HG03045 (cell line): ENCODE data around the gene CEND1.

Experiments
- ATAC-seq: cut with Tn5 transposase; IDR thresholded peaks from one replicate; pipeline ENCODE4 v1.9.1; 2021; ENCODE audit warnings: mild to moderate bottlenecking, moderate library complexity; ENCODE audit not compliant: unreplicated experiment

Gene CEND1

DNA sequence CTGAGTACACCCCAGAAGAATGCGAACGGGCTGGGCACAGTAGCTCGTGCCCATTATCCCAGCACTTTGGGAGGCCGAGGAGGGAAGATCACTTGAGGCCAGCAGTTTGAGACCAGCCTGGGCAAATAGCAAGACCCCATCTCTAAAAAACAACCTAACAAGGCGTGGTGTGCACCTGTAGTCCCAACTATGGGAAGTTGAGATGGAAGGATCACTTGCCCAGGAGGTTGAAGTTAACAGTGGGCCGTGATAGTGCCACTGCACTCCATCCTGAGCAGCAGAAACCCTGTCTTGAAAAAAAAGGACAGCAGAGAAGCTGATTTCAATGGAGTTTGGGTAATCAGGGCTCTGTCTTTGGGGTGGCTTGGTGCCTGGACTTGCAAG is 23.2 kb upstream of the CEND1 start:
- ATAC-seq = no peak

DNA sequence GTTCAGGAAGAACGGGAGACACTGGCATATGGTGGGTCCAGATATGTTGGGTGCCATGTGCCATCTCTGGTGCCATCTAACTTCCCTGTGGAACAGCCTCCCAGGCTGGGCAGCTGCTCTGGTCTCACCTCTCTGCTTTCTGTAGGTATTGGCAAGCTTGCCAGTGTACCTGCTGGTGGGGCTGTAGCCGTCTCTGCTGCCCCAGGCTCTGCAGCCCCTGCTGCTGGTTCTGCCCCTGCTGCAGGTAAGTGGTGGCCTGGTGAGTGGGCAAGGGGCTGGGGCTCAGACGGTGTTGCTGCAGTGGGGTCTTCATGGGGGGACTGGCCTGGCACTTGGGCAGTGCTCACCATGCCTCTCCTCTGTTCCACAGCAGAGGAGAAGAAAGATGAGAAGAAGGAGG is 22.5 kb upstream of the CEND1 start:
- ATAC-seq = no peak

DNA sequence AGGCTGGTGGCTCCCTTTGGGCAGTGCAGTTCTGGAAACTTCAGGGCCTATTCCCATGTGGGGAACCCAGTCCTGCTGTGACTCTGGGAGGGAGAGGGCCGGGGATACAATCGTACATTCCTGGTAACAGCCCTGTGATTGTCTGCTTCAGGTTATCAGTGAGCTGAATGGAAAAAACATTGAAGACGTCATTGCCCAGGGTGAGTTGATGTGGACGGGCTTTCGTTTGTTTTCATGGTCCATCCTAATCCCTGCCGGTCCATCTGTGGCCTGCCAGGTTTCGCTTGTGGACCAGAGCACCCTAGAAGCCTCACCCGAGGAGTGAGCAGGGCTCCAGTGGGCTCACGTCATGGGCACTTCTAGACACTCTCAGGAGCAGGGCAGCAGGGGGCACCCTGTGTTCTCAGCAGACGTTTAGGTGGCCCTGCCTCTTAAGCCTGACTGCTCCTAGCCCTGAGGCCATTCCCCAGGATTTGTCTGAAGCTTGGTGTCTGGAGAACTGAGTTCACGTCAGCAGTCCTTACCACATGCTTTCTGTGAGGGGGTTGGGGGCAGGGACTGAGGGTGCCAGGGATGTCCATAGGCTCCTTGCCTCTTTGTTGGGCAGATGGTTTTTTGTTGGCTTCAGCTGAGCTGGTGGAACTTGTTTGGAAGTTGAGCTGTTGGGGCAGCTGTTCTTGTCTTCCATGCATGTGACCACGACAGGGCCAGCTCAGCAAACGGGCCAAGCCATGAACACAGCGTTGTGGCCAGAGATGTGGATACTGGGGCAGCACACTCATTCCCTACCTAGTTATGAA is 21.8 kb upstream of the CEND1 start:
- ATAC-seq = no peak

DNA sequence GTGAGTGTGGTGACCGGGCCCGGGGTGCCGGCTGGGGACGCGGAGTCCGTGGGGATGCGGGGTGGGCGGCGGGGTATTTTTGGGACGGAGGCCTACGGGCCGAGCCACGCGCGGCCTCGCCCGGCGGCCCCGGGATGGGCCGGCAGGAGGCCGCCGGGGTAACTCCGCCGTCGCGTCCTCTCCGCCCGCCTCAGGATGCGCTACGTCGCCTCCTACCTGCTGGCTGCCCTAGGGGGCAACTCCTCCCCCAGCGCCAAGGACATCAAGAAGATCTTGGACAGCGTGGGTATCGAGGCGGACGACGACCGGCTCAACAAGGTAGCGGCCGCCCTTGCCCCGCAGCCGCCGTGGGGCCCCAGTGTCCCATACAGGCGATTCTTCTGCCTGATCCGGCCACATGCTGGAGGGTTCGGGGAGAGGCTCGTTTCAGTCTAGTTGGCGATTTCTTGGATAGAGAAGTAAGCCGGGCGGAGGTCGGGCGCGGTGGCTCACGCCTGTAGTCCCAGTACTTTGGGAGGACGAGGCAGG is 20.2 kb upstream of the CEND1 start:
- peak; percentile 8 for ATAC-seq

DNA sequence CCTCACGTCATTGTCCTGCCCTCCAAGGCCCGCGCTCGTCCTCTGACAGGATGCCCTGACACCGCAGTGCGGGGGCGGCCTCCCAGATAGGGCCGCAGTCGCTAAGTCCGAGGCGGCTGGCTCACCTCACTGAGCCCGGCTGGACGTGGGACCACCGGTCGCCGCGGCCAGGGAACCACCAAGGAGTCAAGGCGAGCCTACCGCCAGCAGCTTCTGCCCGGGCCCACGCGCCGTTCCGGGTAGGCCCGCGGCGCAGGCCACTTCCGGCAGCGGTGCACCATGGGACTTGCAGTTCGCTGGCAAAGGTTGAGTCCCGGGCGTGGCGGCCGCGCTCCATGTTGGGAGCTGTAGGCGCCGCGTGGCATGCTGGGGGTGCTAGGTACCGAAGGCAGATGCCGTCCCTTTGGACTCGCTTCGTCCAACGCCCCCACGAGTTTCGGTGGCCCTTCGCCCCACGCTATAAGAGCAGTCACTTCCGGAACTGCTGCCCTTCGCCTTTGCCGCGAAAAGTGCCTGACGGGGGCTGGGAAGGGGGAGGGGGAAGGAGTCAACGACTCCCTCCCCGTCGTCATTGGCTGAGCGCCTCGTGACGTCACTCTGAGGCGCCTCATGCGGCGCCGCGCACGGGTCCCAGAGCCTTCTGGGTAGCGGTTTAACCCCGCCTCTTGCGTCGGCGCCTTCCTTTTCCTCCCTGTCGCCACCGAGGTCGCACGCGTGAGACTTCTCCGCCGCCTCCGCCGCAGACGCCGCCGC is 19.6 kb upstream of the CEND1 start, which contains the start of gene RPLP2:
TSS of gene RPLP2 (plus strand) at position 681 of the 753 bp plus-strand sequence. CDS start 268 bp downstream, outside the sequence.
- ATAC-seq = peak; percentile 71

DNA sequence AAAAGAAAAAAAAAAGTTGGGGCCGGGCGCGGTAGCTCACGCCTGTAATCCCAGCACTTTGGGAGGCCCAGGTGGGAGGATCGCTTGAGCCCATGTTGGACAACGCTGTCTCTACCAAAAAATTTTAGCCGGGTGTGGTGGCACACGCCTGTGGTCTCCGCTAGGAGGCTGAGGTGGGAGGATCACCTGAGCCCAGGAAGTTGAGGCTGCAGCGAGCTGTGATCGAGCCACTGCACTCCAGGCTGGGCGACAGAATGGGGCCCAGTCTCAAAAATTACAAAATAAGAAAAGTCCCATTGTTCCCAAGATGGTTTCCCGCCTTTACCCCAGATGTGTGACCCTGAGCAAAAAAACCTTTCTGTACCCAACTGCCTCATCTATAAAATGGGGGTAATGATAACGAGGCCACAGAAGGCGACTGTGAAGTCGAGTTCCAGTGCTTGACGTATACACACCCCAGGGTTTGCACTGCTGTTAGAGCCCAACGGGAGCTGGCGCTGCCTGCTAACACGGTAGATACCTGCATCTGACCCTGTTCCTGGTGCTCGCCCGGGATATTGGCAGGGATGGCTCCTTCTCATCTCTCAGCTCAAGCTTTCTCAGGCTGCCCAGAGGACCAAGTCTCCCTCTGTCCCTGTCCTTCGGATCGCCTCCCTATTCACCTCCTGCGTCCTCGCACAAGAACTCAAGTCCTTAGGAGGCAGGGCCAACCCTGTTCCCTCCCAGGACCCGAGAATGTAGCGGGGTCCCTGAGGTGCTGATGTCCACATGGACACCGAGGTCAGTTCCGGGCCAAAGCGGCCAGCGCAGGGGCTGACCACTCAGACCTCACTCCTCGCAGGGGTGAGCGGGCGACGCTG is 18.8 kb upstream of the CEND1 start:
- ATAC-seq = no peak

DNA sequence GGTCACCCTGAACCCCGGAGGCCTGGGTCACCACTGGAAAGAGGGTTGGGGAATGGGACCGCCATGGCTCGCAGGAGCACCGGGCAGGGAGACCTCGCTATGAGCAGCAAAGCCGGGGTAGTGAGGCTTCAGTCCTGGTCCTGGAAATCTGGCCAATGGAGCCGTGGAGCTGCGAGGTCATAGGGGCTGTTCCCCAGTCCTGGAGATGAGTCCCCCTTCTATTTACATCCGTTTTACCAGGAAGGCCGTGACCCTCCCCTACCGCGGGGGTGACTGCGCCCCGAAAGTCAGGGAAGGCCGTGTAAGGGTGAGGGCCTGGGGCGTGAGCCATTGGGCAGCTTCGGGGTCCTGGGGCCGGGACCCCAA is 14.7 kb upstream of the CEND1 start:
- no peak for ATAC-seq

DNA sequence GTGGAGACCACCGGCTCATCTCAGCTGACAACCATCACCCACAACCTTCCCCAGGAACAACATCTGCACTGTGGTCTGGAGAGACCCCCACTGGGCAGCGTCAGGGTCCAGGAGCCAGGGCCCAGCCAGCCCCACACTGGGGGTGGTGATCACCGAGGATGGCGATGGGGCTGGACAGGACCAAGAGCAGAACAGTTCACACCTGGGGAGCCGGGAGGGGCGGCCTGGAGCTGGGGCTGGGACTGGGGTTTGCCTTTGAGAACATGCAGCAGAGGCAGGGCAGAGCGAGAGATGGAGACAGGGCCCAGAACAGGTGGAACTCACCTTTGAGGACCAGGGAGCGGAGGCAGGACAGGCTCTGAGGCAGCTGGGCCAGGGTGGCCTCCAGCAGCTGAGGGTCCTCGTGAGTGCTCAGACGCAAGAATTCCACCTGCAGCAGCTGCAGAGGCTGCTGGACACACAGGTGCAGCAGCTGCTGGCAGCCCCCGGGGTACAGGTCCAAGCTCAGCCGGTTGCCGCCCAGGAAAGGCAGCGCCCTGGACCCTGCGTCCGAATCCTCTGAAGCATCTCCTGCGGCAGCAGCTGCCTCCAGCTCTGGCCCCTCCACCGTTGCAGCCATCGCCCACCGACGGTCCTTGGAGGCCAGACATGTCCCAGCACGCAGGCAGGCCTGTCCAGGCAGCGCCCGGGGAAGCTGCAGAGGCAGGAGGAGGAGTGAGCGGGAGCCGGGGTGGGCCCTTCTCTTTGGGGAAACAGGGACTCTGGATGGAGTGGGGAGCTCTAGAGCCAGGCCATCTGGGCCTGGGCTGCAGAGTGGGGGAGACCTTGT is 14.1 kb upstream of the CEND1 start:
- ATAC-seq = no peak

DNA sequence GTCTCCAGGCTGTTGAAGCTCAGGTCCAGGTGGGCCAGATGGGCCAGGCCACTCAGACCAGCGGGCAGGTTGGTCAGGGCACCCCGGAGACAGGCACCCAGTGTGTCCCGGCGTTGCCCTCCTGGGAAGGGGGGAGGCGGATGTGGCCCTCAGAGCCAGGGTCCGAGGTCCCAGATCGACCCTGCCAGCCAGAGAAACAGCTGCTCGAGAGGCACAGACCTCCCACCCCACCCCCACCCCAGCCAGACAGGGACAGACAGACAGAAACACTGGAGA is 13.5 kb upstream of the CEND1 start:
- no peak for ATAC-seq

DNA sequence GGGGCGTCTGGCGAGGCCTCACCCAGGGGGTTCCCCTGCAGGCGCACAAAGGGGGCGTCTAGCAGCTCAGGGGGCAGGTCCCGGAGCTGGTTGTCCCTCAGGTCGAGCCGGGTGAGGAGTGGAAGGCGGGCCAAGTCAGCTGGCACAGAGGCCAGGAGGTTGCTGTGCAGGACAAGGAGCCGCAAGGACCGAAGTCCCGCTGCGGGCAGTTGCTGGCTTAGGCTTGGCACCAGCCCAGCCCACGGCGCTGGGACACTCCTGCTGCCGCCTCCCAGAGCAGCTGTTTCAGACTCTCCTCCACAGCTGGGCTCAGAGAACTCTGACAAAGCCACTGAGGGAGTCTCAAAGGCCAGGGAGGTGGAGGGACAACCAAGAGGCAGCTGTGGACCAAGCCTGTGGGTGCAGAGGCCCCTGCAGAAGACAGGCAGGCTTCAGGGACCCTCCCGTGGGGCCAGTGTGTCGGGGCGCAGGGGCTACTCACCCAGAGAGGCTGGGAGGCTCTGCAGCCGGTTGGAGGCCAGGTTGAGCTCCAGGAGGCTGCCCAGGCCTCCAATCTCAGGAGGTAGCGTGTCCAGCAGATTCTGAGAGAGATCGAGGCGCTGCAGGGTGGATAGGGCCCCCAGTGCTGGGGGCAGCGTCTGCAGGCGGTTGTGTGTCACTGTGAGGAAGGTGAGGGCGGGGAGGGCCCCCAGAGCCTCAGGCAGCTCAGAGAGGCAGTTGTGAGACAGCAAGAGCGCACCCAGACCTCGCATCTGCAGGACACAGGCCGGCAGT is 13.0 kb upstream of the CEND1 start:
- ATAC-seq = no peak

DNA sequence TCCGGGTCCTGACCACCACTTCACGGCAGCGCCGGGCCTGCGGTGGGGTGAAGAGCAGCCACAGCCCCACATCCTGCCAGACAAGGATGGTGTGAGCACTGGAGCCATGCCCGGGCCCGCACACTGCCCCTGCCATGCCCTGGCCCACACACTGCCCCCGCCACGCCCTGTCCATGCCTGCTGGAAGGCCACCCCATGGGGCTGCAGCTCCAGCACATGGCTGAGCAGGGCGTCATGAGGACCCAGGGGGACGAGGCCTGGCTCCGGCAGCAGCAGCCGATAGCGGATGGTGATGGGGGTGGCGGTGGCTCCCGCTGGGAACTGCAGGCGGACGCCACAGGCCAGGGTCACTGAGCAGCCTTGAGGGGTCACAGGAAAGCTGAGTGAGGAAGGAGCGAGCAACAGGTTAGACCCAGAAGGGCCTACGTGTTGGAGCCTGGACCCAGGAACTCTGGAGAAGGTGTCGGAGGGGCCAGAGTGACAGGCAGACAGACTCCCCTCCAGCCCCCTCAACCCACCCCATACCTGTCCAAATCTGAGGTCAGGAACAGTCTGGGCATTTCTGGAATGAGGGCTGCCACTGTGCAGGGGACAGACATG is 12.2 kb upstream of the CEND1 start:
- no peak for ATAC-seq

DNA sequence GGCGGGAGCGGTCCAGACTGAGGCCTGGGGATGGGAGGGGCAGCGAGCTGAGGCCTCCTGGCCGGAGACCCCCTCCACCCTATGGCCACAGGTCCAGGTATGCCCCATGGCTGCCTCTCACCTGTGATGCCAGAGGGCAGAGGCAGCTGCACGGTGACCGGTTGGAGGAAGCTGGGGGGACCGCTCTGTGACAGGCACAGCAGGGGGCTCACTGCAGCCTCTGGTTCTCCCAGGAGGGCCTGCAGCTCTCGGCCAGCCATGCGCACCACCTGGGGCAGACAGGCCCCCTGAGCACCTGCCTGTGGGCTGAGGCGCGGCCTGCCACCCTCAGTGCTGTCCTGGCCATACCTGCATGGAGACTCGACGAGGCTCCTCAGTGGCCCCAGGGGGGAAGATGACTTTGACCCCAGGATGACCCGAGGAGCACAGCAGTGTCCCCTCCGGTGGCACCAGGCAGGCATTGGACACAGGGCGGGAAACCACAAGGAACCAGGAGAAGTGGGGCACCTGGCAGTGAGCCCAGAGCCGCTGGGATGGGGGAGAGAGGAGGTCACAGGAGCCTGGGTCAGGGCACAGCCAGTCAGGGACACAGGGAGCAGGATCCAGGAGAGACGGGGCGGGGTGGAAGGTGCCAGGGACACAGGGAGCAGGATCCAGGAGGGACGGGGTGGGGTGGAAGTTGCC is 11.3 kb upstream of the CEND1 start:
- no peak for ATAC-seq

DNA sequence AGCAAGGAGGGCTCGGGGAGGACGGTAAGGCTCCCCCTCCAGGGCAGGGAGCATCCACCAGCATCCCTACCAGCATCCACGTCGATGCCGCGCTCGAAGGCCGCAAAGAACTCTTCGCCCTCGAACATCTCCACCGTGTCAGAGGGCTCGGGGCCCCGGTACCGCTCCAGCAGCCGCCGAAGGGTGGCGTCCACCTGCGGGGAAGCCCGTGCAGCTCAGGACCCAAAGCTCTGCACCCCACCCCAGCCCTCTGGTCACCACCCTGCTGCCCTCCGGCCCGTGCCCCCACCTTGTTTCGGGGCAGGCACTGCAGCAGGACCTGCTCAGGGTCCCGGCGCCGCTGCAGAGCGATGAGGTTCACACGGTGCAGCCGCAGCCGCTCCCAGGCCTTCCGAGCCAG is 10.6 kb upstream of the CEND1 start:
- ATAC-seq = no peak

DNA sequence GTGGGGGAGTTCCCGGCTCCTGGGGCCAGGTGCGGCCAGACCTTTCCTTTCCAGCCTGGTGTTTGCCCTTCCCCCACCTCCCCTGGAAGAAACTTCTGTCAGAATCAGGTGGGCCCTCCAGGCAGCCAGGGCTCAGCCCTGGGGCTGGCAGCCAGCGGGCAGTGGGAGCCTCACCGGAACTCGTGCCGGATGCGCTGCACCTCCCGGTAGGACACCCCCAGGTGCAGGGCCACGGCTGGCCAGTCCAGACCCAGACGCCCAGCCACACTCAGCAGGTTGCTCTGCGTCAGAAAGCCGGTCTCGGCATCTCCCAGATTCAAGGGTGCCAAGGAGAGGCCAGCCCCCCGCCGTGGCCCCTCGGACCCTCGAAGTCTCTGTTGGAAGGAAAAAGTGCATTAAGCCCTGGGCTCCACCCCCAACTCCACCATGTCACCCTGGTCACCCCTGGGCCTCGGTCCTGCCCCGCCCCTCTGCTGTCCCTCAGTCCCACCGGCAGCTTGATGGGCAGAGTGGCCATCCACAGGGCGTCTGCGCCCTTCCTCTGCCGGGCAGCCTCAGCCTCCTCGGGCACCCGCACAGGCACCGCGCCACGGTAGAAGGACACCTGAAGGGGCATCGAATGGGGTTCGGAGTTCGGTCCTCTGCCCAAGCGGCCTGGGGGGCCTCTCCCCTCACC is 9.9 kb upstream of the CEND1 start:
- ATAC-seq = no peak

DNA sequence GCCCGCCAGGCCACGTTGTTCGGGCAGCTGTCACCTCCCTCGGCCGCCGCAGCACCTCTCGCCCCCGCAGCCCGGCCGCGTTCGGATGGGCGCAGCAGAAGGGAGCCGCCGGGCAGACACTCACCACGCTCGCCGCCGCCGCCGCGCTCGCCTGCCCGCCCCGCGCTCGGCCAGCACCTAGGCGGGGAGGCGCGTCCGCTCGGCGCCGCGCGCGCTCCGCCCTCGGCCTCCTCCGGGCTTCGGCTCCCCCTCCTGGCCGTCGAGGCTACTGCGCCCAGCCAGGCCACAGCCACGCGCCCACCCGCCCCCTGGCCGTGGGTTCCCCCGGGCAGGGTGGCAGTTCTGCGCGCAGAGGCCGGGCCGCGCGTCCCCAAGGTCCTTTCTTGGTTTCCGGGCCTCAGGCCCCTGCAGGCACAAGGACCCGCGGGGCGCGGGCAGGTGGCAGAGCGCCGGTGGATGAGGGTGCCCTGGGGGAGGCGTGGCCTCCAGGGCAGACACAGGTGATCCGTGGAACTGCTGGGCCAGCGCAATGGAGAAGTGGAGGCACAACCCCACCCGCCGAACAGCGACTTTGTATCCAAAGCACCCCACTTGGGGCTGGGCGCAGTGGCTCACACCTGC is 8.3 kb upstream of the CEND1 start, which contains the start of gene SLC25A22:
TSS of gene SLC25A22 (minus strand) at position 189 of the 621 bp plus-strand sequence. CDS start 3,275 bp downstream, outside the sequence.
- peak; percentile 60 for ATAC-seq

DNA sequence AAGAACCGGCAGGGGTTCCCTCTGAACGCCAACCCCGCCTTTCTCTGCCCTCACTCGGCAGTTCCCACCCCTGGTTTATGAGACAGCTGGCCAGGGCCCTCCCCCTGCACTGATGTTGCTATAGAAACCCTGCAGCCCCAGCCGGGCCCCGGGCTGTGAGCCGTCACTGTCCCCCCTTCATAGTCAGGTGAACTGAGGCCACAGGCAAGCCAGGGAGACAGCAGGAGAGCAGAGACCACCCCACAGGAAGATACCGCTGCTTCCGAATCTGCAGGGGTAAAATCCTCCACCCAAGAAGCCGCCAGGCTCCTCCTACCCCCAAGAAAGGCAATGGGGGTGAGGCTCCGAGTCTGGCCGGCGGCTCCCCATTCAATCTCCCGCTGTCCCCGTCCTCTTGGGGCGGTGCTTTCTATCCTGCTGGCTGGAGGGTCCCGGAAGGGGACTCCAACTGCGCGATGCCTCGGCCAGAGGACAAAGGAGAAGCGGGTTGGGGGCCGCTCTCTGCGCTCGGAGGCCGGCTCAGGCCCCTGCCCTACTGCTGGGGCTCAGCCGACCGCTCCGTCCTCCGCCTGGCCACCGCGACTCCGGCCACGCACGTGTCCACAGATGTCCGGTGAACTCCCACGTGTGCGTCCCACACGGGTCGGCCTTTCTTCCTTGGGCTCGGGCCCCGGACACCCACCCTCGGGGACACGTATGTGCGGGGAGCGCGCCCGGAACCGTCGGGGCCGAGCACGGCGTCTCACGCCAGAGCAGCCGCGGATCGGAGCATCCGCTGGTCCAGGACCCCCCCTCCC is 7.6 kb upstream of the CEND1 start:
- peak; percentile 43 for ATAC-seq
